Psoas muscle (tissue), 8 donors: Measurements from ENCODE around the gene GABARAP. TPM values are rescaled to one million over a fixed set of nuclear protein-coding genes. Genes with fewer than 3 reads are reported as not detected.

ENCODE experiments used
- ATAC-seq, 4 donors: fragments of 200-7000 bp; cut with Tn5 transposase; one replicate each; pipeline ENCODE4 v1.9.1; 2020; ENCODE audit warnings: moderate library complexity in 3 of 4, mild to moderate bottlenecking in 2 of 4
- DNase-seq, 2 donors: peaks; one replicate each; pipeline ENCODE4 v3.0.0-alpha.2; 2020
- H3K27ac ChIP-seq: fragments of 200-600 bp; one replicate; pipeline ENCODE4 v1.8.0; 2022
- H3K27me3 ChIP-seq, 3 donors: fragments of 200-600 bp in 1 of 3; one replicate each; pipeline versions ENCODE4 v1.6.1 to v1.8.0; 2013 to 2022; ENCODE audit warnings: low read length in 2 of 3, mild to moderate bottlenecking in 2 of 3, moderate library complexity in 1 of 3; ENCODE audit not compliant: insufficient read depth in 3 of 3
- H3K36me3 ChIP-seq, 2 donors: fragments of 200-600 bp in 1 of 2; one replicate each; pipeline versions ENCODE4 v1.6.1 to v1.8.0; 2013 to 2022; ENCODE audit warnings: low read depth in 1 of 2, mild to moderate bottlenecking in 1 of 2, moderate library complexity in 1 of 2; ENCODE audit not compliant: insufficient read depth in 1 of 2
- H3K4me1 ChIP-seq: fragments of 200-600 bp; one replicate; pipeline ENCODE4 v1.8.0; 2022
- H3K4me3 ChIP-seq: fragments of 200-600 bp; one replicate; pipeline ENCODE4 v1.8.0; 2022; ENCODE audit warnings: mild to moderate bottlenecking
- H3K9me3 ChIP-seq: fragments of 200-600 bp; one replicate; pipeline ENCODE4 v1.8.0; 2022
- WGBS, 3 donors: extraction: QIAGEN DNeasy Blood & Tissue Kit; methylation state at CpG; one replicate each; pipeline versions ENCODE4 v1.1.6 to v1.1.7; 2013; 5-methylcytosine and 5-hydroxymethylcytosine counted together
- intact Hi-C, 2 donors: fragments of 100-400 bp; cut with DNase I; formaldehyde crosslinking; loops; one replicate each; pipeline versions ENCODE4 v1.11.0 to v1.14.2; 2022
- polyA plus RNA-seq, 3 donors: library from polyadenylated mRNA; stranded (reverse); fragments of 200-250 nt; gene quantifications; one replicate each; pipeline ENCODE4 v1.2.3, GENCODE V29; 2013
- total RNA-seq, 4 donors: library from RNA; stranded (reverse); fragmentation: NEBNext Ultra II Directional in 2 of 4; extraction: Animal tissue kit (Norgen Biotek cat#: 25700) in 2 of 4; gene quantifications; one replicate each; pipeline versions ENCODE4 v1.2.1 to v1.2.4, GENCODE V29; 2021 to 2023
- TF ChIP-seq, protein P1 (sequence below): fragments of 200-600 bp; IDR thresholded peaks from one replicate; pipeline ENCODE4 v1.8.0; 2022; ENCODE audit warnings: antibody characterized with exemption
- donor health status: healthy with polysubstance abuse.
- donor health status: DM: no; HTN: no; CAD: no; lungs with moderate emphysema.
- donor health status: Bipolar disorder and iron deficiency.
- donor health status: healthy.
- donor health status: DM: yes; HTN: yes; CAD: no.
- donor health status: DM: no; HTN: no; CAD: no.
- donor health status: DM: no; HTN: no; CAD: no.
- donor health status: DM: yes; HTN: yes; CAD: no.

GABARAP gene
- total and polyA plus RNA-seq, 7 donors: 344 to 569 (median 482) TPM

DNA sequence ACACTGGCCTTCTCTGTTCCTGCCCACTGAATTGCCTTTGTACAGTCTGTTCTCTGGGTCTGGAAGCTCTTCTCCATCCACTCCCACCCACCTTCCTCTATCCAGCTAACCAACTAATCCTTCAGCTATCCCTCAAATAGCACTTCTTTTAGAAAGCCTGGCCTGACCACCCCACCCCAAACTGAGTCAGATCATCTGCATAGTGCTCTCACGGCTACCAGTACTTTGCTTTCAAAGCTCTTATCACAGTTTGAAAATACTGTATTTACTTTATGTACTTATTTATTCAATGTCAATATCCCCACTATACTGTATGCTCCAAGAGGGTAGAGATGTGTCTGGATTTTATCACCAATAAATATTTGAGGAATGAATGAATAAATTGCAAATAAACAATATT lies 24.5 kb upstream of the GABARAP start:
- WGBS, 3 donors: 71 to 76% (median 74%) methylated on average over 1 of the region's 1 CpG
- TF ChIP-seq, protein P1, sequence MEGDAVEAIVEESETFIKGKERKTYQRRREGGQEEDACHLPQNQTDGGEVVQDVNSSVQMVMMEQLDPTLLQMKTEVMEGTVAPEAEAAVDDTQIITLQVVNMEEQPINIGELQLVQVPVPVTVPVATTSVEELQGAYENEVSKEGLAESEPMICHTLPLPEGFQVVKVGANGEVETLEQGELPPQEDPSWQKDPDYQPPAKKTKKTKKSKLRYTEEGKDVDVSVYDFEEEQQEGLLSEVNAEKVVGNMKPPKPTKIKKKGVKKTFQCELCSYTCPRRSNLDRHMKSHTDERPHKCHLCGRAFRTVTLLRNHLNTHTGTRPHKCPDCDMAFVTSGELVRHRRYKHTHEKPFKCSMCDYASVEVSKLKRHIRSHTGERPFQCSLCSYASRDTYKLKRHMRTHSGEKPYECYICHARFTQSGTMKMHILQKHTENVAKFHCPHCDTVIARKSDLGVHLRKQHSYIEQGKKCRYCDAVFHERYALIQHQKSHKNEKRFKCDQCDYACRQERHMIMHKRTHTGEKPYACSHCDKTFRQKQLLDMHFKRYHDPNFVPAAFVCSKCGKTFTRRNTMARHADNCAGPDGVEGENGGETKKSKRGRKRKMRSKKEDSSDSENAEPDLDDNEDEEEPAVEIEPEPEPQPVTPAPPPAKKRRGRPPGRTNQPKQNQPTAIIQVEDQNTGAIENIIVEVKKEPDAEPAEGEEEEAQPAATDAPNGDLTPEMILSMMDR: no peak
- ATAC-seq: no peak

DNA sequence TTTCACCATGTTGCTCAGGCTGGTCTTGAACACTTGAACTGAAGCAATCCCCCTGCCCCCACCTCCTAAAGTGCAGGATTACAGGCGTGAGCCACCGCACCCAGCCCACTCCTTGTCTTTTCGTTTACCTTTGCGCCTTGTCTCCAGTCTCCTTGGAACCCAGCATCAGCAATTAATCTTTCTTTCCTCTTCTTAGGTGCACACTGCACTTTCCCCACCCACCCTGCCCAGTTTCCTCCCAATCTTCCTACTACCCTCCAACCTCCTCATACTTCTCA lies 21.5 kb upstream of the GABARAP start:
- 50 to 79% (median 57%) methylated on average over 4 of the region's 4 CpGs for WGBS, 3 donors
- ATAC-seq: no peak
- Histone ChIP-seq H3K4me3 (no peak overlapping the region), H3K27ac (no peak overlapping the region), H3K4me1 (peaks cover 9% of the 10 kb centered on the region), H3K27me3 (peaks cover 0 to 50% (median 21%) of the 10 kb centered on the region in 3 donors), H3K36me3 (peaks cover 0 to 11% of the 10 kb centered on the region in 2 donors), H3K9me3 (no peaks in the 10 kb centered on the region)
- no peak for DNase-seq
- TF ChIP-seq, protein P1: no peak
- intact Hi-C loops: loop anchor here in 1 of 2 donors (10.0 kb wide), 1 partner anchor 81 kb away; no protein-coding TSS in a partner anchor

More for the DNA sequence above, 24.5 kb upstream of the GABARAP start:
- Histone ChIP-seq H3K36me3 (no peaks in the 10 kb centered on the region), H3K27me3 (peaks cover 0 to 36% (median 16%) of the 10 kb centered on the region in 3 donors), H3K9me3 (no peaks in the 10 kb centered on the region), H3K4me3 (no peak overlapping the region), H3K4me1 (peaks cover 4% of the 10 kb centered on the region), H3K27ac (no peak overlapping the region)
- intact Hi-C loops: loop anchor here (5.0 to 10.0 kb wide), 2 partner anchors 41 to 78 kb away; partner anchors contain the start of gene EIF5A (in 1 of the 2)
- no peak for DNase-seq

DNA sequence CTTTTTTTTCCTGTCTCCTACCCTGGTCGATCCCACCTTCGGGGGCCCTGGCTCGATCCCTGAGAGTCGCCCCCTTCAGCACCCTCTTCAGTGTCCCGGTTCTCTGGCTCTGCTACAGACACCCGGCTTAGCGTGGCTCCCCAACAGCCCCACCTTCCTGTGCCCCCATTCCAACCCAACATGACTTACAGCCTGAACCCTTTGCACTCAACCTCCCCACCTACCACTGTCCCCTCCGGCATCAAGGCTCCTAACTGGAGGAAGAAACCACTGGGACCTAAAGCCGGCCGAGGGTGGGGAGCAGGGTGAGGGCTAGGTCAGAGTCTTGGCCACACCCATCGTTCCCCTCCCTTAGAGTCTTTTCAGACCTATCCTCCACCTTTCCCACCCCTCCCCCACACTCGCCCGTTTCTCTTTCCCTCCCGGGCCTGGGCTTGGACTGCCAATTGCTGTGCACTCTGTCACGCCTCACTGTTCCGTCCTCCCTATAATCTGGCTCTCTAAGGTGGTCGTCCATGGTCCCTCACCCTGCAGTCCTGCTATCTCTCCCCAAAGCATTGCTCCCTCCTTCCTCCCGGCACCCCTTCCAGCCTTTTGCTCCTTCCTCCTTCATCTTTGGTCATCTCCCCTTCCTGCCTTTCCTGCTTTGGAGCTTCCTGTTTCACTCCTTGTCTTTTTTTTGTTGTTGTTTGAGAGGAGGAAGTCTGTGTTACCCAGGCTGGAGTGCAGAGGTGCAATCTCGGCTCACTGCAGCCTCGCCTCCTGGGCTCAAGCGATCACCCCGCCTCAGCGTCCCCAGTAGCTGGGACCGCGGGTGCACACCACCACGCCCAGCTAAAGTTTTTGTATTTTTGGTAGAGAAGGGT lies 20.9 kb upstream of the GABARAP start:
- Histone ChIP-seq H3K4me3 (peak overlapping the region; percentile 66), H3K27me3 (peaks cover 0 to 50% (median 21%) of the 10 kb centered on the region in 3 donors), H3K27ac (no peak overlapping the region), H3K9me3 (no peaks in the 10 kb centered on the region), H3K4me1 (peaks cover 9% of the 10 kb centered on the region), H3K36me3 (peaks cover 0 to 17% of the 10 kb centered on the region in 2 donors)
- intact Hi-C loops: loop anchor here in 1 of 2 donors (10.0 kb wide), 1 partner anchor 82 kb away; no protein-coding TSS in a partner anchor
- peak in 1 of 2 donors; percentile 29 for DNase-seq
- peak in 2 of 4 donors; percentile 3 to 15 for ATAC-seq
- TF ChIP-seq, protein P1: no peak
- WGBS, 3 donors: 11 to 14% (median 13%) methylated on average over 26 of the region's 26 CpGs

DNA sequence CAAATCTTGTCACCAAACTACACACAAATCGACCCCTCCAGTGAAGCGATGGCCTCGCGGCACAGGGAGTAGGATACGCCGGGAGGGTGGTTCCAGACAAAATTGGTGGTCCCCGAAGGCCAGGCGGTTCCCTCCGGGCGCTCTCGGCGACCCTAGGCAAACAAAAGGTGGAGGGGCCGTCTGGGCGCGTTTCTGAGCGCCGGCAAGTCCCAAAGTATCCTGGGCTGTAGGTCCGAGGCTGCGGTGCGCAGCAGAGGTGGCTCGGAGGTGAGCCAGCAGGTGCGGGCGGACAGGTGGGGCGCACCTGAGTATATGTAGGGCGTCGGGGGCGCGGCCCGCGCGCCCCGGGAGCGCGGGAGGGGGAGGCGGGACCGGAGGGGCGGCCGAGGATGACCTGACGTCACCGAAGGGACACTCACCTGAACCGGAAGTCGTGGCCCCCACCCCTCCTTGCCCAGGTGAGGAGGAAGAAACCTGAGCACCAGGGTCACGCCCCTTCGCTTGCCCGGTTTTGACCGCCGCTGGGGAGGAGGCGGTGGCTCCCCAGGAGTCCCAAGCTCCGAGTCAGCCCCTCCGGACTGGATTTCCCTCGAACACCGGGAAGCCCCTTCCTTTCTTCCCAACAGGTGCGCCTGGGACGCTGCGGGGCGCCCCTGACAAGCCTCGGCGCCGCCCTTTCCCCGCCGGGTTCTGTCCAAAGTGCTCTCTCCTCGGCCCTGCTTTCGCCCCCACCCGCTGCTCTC lies 20.1 kb upstream of the GABARAP start, which contains the start of gene CLDN7:
Gene CLDN7 (minus strand): TSS at position 287 of the 743 bp plus-strand sequence. CDS start 435 bp downstream, outside the sequence.
- TF ChIP-seq, protein P1: no peak
- H3K4me1 ChIP-seq: peaks cover 9% of the 10 kb centered on the region
- WGBS, 3 donors: 5 to 8% (median 7%) methylated on average over 48 to 64 of the region's 64 CpGs
- no peak within 1 kb of the TSS for H3K27ac ChIP-seq
- H3K4me3 ChIP-seq: peak within 1 kb of the TSS; percentile 66
- H3K36me3 ChIP-seq: peaks cover 0 to 25% of the 10 kb centered on the region in 2 donors
- intact Hi-C loops: loop anchor here in 1 of 2 donors (10.0 kb wide), 1 partner anchor 82 kb away; no protein-coding TSS in a partner anchor
- H3K9me3 ChIP-seq: no peaks in the 10 kb centered on the region
- H3K27me3 ChIP-seq: peaks cover 0 to 50% (median 21%) of the 10 kb centered on the region in 3 donors
- DNase-seq: no peak
- ATAC-seq: no peak
